ENCODE data around the gene CYP27A1. TPM values are rescaled to one million over a fixed set of nuclear protein-coding genes. Genes with fewer than 3 reads are reported as not detected.
A peak's percentile ranks its signal among the peaks of the same experiment; 100 is the strongest.

Gene CYP27A1
- total RNA-seq: 100 to 1,000 TPM in 1 of 2 donors, 10 to 100 TPM in 1; 38.3 to 110 TPM
- 10 to 100 TPM; 65.3 to 88.9 TPM for polyA plus RNA-seq
- long read RNA-seq, donor 1, transcript CYP27A1-201 (9 exons, 2,286 nt): major isoform, 10 of 17 reads
- long read RNA-seq, donor 1, partial matches to known transcripts: 7 of 17 reads
- long read RNA-seq, donor 1, other reads (novel, unspliced or antisense): 0 of 17 reads
- long read RNA-seq, donor 2, partial matches to known transcripts: 0 of 3 reads
- long read RNA-seq, donor 2, other reads (novel, unspliced or antisense): 0 of 3 reads
- long read RNA-seq, donor 3, partial matches to known transcripts: 0 of 3 reads
- long read RNA-seq, donor 3, other reads (novel, unspliced or antisense): 0 of 3 reads
- long read RNA-seq, donor 4, partial matches to known transcripts: 0 of 1 reads
- long read RNA-seq, donor 4, other reads (novel, unspliced or antisense): 0 of 1 reads
- long read RNA-seq, donor 5, partial matches to known transcripts: 0 of 2 reads
- long read RNA-seq, donor 5, other reads (novel, unspliced or antisense): 0 of 2 reads

DNA sequence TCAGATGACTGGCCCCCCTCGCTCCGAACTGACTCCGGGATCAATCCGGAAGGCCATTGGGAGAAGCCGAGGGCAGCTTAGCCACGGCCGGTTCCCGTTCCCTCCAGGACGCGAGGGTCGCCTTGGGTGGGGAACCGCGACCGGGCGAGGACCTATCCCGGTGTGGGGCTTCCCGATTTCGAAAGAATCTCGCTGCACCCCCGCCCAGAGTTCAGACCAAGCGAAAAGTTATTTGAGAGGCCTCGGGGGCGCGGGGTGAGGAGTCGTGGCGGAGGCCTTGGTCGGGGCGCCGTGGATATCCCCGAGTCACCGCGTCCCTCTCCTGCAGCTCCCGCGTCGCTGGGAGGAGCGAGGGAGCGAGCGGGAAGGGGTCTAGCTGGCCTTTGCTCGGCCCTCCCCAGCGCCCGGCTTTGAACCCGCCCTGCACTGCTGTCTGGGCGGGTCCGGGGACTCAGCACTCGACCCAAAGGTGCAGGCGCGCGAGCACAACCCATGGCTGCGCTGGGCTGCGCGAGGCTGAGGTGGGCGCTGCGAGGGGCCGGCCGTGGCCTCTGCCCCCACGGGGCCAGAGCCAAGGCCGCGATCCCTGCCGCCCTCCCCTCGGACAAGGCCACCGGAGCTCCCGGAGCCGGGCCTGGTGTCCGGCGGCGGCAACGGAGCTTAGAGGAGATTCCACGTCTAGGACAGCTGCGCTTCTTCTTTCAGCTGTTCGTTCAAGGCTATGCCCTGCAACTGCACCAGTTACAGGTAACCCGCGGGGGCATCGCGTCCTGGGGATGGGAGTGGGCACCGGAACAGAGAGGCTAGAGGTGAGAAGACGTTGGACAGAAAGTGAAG lies at the start of gene CYP27A1:
Gene CYP27A1 (plus strand): TSS at position 457 of the 837 bp plus-strand sequence. CDS start 36 bp downstream, at position 493.
- Histone ChIP-seq H3K4me3 (peak within 1 kb of the TSS; percentile 54), H3K9ac (ENCODE audit: insufficient read depth in 1 of 2, low read length in 2 of 2) (peak within 1 kb of the TSS; percentile 44 to 85), H3K27me3 (ENCODE audit: control insufficient read depth in 3 of 3, insufficient read depth in 3 of 3, low read length in 2 of 3) (no peaks in the 10 kb centered on the region), H3K4me1 (ENCODE audit: control insufficient read depth in 5 of 5, insufficient read depth in 5 of 5, low read length in 5 of 5) (peaks cover 0 to 16% (median 5%) of the 10 kb centered on the region in 5 donors), H3K36me3 (ENCODE audit: control insufficient read depth in 4 of 4, insufficient read depth in 4 of 4, low read length in 4 of 4) (no peaks in the 10 kb centered on the region), H3K27ac (ENCODE audit: low read depth in 1 of 2, low read length in 1 of 2) (peak within 1 kb of the TSS; percentile 68 to 89), H3K9me3 (ENCODE audit: control insufficient read depth in 4 of 4, insufficient read depth in 3 of 4, low read length in 3 of 4) (peaks cover 0 to 1% (median 0%) of the 10 kb centered on the region in 4 donors)
- TF ChIP-seq CTCF (IDR thresholded peaks at IDR 0.05; ENCODE audit: control extremely low read depth, extremely low read depth): no peak
- peak; percentile 56 to 65 (median 59) for DNase-seq
- ATAC-seq (ENCODE audit: insufficient read depth, low FRiP score): peak; percentile 88
- 1% methylated on average over 67 to 76 of the region's 76 CpGs for WGBS, 2 donors

DNA sequence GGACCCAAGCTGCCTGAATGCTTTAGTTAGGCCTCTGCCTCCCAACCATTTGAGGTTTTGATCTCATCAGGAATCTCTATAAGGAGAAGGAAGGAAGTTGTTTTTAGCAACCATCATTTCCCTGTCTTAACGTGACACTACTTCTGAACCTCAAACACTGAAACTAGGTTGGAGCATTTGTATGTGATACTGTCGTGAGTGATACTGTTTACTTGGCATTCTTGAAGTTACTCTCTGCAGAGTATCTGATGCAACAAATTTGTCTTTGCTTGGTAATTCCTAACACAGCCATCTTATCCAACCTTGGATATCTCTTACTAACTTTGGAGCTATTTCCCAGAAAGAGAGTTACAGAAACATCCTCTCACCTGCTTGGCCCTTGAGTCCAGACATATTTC lies 49.2 kb upstream of the CYP27A1 start:
- no peaks in the 10 kb centered on the region for H3K27me3 ChIP-seq (ENCODE audit: control insufficient read depth in 3 of 3, insufficient read depth in 3 of 3, low read length in 2 of 3)
- DNase-seq (no peak), ATAC-seq (ENCODE audit: insufficient read depth, low FRiP score) (no peak)
- H3K27ac ChIP-seq (ENCODE audit: low read depth in 1 of 2, low read length in 1 of 2): peak overlapping the region in 1 of 2 donors; percentile 60
- no peaks in the 10 kb centered on the region for H3K9me3 ChIP-seq (ENCODE audit: control insufficient read depth in 4 of 4, insufficient read depth in 3 of 4, low read length in 3 of 4)
- 25 to 30% methylated on average over 2 of the region's 2 CpGs for WGBS, 2 donors
- H3K9ac ChIP-seq (ENCODE audit: insufficient read depth in 1 of 2, low read length in 2 of 2): no peak overlapping the region
- peaks cover 0 to 6% (median 4%) of the 10 kb centered on the region in 5 donors for H3K4me1 ChIP-seq (ENCODE audit: control insufficient read depth in 5 of 5, insufficient read depth in 5 of 5, low read length in 5 of 5)
- H3K36me3 ChIP-seq (ENCODE audit: control insufficient read depth in 4 of 4, insufficient read depth in 4 of 4, low read length in 4 of 4): peaks cover 0 to 8% (median 2%) of the 10 kb centered on the region in 4 donors
- H3K4me3 ChIP-seq: no peak overlapping the region
- TF ChIP-seq CTCF (IDR thresholded peaks at IDR 0.05; ENCODE audit: control extremely low read depth, extremely low read depth): no peak

- peak; percentile 69 for ATAC-seq (ENCODE audit: insufficient read depth, low FRiP score)
- H3K27me3 ChIP-seq (ENCODE audit: control insufficient read depth in 3 of 3, insufficient read depth in 3 of 3, low read length in 2 of 3): no peaks in the 10 kb centered on the region
- H3K9ac ChIP-seq (ENCODE audit: insufficient read depth in 1 of 2, low read length in 2 of 2): no peak overlapping the region
Observed at GRCh38 chr2:218733171-218734021, 48.6 kb upstream of the CYP27A1 start.

More at GRCh38 chr2:218733171-218734021, 48.6 kb upstream of the CYP27A1 start:
- Histone ChIP-seq H3K36me3 (ENCODE audit: control insufficient read depth in 4 of 4, insufficient read depth in 4 of 4, low read length in 4 of 4) (peaks cover 0 to 9% (median 6%) of the 10 kb centered on the region in 4 donors), H3K9me3 (ENCODE audit: control insufficient read depth in 4 of 4, insufficient read depth in 3 of 4, low read length in 3 of 4) (no peaks in the 10 kb centered on the region), H3K4me1 (ENCODE audit: control insufficient read depth in 5 of 5, insufficient read depth in 5 of 5, low read length in 5 of 5) (peaks cover 0 to 6% (median 4%) of the 10 kb centered on the region in 5 donors), H3K4me3 (no peak overlapping the region), H3K27ac (ENCODE audit: low read depth in 1 of 2, low read length in 1 of 2) (no peak overlapping the region)
- WGBS, 2 donors: 70 to 74% methylated on average over 6 of the region's 6 CpGs
- no peak for DNase-seq
- no peak for TF ChIP-seq CTCF (IDR thresholded peaks at IDR 0.05; ENCODE audit: control extremely low read depth, extremely low read depth)

All from lung (tissue), 16 donors.